Stimulated activated CD4-positive, alpha-beta T cell treated with anti-CD3 and anti-CD28 coated beads, Interleukin-2, amount 100 ng/mL, for 48 hours (primary cell): ENCODE results near the gene FRMD8.

ENCODE experiments used
- DNase-seq, 2 donors: peaks; one replicate each; pipeline ENCODE4 v3.0.0-alpha.2; 2020

Gene FRMD8

GRCh38 chr11:65426839-65427690 is 40.6 kb downstream of the FRMD8 start:
- DNase-seq: no peak

DNA sequence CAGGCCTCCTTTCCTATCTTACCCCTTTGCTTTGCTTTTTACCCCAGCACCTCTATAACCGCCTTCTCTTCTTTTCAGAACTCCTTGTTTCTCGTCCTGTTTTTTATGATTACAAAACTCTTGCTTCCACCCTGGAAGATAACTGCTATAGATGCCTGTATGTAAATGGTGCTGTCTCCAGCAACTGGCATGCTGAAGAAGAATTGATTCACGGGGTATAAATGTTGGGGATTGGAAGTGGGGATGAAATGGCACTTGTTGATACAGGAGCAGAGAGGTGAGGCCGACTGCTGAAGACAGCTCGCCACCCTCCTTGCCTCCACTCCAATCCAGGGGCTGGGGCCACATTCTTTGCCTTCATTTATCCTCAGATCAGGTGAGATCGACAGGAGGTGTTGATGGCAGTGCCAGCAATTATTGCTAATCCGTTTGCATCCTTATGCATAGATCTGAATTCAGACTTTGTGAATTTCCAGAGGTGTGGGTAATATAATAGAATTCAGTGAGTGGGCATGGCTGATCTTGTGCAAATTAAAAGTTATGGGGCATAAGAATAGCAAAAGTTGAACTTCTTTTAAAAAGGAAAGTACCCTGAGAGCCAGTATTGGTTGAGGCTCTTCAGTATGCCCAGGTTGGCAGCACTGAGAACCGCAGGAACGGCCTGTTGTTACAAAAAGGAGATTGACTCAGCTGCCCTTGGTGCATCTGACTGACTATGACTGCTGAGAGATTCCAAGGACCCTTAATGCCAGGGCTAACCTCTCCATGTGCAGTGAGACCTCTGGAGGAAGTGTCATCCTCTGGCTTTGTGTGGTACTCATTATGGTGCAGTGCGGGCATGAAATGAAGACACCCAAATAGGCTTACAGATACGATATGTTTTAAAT is 41.5 kb downstream of the FRMD8 start:
- no peak for DNase-seq

- DNase-seq: no peak
Observed at GRCh38 chr11:65428578-65429067, 42.2 kb downstream of the FRMD8 start.

DNA sequence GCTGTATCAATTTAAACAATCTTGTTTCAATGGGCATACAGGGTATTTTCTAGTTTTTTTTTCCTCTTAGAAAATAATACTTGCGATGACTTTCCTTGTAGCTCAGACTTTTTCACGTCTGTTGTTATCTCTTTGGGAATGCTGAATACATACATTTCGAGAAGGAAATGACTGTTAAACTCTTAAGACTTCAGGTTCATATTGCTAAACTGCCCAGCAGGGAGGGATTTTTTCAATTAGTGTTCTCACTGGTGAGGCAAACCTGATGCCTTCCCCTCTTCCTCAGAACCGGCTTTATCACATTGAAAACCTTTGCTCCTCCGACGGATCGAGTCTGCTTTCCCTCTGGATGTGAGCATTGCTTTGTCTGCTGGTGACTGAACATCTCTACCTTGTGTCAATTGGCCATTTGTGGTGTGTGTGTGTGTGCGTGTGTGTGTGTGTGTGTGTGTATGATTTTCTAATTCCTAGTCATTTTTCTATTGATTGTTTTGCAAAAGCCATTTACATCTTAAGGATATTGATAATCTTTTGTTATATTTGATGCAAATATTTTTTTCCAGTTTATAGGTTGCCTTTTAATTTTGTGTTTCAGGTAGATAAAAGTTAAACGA is 42.7 kb downstream of the FRMD8 start:
- DNase-seq: no peak

DNA sequence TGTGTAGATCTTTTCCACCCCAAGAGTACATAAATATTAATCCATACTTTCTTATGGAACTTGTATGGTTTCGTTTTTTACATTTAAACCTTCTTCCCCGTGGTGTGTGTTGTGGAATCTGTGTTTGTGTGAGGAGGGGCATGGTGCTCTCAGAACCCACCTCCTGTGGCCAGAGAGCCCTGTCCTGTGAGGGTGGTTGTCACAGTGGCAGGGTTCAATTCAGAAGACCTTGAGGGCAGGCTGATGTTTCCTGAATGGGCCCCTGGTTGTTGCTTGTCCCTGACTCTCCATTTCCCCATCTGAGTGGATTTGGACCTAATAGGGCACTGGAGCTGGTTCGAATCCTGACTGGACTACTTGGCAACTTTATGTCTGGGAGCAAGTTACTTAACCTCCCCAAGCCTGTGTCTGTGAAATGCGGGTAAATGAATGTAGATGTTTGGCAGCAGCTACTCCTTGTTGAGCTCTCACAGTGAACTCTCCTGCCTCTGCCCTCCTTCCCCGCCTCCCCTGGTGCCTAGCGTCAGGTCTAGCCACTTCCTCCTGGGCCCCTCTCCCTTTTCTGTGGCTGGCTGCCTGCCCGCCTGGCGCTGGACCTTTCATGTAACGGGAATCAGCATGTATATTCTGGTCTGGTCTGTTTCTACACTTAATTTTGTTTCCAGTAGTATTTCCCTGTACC is 43.4 kb downstream of the FRMD8 start:
- DNase-seq: no peak

GRCh38 chr11:65430406-65431217 is 44.2 kb downstream of the FRMD8 start:
- no peak for DNase-seq

- DNase-seq: no peak
Observed at GRCh38 chr11:65431451-65432099, 45.1 kb downstream of the FRMD8 start.

- no peak for DNase-seq
Observed at GRCh38 chr11:65432100-65432650, 45.7 kb downstream of the FRMD8 start.

GRCh38 chr11:65432686-65433582 is 46.5 kb downstream of the FRMD8 start:
- DNase-seq: no peak

DNA sequence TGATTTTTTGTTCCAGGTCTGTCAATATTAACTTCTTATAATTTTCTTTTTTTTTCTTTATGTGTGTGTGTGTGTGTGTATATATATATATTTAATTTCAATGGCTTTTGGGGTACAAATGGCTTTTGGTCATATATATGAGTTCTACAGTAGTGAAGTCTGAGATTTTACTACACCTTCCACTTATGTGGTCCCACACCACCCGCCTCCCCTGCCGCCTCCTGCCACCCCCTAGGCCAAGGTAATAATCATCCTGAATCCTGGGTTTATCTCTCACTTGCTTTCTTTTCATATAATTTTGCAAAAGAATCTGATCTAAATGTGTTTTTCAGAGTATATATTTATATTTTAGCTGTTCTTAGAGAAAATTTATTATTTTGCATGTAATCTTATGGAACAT is 47.2 kb downstream of the FRMD8 start:
- DNase-seq: no peak

GRCh38 chr11:65434057-65434666 is 47.7 kb downstream of the FRMD8 start:
- DNase-seq: no peak

DNA sequence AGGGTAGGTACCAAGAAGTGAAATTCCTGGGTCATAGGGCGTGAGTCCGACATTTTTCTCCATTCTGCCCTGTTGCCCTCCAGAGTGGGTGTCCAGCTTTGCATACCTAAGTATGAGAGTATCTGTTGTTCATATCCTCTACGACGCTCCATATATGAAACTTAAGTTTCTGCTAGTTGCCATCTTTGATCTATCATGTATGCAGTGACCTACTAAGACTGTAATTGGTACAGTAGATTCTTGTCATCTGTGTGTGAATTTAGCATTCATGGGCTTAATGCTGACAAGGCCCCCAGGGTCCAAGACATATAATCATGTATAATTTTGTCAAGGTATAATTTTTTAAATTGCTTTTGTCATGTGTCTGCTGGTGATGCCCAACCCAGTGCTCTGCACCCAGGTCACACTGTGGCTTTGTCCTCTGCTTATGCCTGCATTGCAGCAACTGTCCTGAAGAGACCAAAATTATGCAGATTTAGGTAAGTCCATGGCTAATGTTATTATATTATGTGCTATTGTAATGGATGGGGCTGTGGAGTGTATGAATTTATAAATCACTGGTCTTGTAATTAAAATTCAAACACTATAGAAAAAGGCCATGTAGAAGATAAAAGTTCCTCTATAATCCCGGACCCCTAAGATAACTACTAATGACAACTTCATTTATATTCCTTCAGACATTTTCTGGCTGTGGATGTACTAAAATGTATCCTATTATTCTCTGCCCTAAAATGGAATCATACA is 48.4 kb downstream of the FRMD8 start:
- no peak for DNase-seq

DNA sequence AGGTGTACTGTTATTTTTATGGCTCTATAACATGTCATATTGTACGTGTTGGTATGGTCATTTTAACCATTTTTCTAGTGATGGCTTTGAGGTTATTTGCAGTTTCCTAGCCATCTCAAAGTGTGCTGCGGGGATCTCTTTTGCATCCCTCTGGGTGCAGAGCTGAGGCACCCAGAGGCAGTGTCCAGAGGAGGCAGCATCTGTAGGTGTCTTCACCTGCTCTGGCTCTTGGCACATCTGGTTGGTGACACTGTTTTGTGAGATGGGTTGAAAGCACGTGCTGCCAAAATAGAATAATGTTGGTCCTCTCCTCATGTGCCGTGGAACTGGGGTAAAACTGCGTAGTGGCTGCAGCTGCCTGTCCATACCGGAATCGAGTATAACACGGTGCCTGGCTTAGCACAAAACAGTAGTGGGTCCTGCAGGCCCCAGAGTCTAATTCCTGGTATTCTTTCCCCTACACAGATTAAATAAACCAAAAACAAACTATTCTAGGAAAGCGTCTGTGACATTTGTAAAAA is 49.0 kb downstream of the FRMD8 start:
- DNase-seq: no peak

DNA sequence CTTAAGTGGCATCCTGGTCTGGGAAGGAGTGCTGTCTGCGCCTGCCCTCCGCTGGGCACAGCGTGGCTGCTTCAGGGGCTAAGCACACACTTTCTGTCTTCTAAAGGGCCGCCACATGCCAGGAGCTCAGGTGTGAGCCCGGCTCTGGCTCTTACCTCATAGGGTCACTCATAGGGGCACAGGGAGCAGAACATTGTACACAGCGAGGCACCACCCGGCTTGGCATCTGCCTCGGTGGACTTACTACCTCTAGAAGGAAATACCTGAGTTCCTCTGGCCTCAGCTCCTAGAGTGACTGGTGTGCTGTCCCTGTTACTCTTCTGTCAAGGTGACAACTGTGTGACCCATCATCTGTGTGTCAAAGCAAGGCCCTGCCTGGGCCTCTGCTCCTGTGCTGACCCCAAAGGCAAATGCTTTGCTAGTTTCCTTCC is 49.6 kb downstream of the FRMD8 start:
- no peak for DNase-seq

DNA sequence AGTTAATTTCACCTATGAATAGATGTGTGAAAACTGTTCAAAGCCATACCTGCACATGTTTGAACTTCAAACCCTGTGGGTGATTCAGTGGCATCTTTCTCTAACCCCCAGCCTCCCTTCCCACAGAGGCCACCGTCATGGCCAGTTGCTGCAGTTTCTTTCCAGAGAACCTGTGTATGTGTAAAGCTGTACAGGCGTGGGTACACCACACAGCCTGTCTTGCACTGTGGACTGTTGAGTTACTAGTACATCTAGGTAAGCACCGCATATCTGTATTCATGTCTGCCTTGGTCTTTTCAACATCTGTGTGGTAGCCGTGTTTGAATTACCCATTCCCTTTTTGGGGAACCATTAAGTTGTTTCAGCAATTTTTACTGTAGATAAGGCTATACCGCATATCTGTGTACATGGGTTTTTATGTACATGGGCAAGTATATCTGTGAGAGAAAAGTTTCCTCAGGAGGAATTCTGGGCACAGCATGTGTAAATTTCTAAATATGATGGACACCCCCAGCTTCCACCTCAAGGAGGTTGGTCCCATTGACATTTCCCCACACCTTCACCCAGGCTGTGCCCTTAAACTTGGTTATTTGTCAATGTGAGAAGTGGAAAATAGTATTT is 50.1 kb downstream of the FRMD8 start:
- DNase-seq: no peak

GRCh38 chr11:65437436-65438227 is 51.2 kb downstream of the FRMD8 start:
- DNase-seq: no peak
